ENCODE data around the gene FBXL14. TPM values are rescaled to one million over a fixed set of nuclear protein-coding genes. Genes with fewer than 3 reads are reported as not detected.

The FBXL14 gene
- total RNA-seq, 1 experiment from 2014 or later, result 15.3 TPM

GRCh38 chr12:1629338-1630132 is 35.2 kb upstream of the FBXL14 start:
- no peak for DNase-seq (ENCODE audit: low read depth, low spot score)
- in situ Hi-C loops (cut with HindIII; ENCODE audit: low pct_unique_long_range_greater_than_20kb, low sequenced_read_pairs), result no loop called here

DNA sequence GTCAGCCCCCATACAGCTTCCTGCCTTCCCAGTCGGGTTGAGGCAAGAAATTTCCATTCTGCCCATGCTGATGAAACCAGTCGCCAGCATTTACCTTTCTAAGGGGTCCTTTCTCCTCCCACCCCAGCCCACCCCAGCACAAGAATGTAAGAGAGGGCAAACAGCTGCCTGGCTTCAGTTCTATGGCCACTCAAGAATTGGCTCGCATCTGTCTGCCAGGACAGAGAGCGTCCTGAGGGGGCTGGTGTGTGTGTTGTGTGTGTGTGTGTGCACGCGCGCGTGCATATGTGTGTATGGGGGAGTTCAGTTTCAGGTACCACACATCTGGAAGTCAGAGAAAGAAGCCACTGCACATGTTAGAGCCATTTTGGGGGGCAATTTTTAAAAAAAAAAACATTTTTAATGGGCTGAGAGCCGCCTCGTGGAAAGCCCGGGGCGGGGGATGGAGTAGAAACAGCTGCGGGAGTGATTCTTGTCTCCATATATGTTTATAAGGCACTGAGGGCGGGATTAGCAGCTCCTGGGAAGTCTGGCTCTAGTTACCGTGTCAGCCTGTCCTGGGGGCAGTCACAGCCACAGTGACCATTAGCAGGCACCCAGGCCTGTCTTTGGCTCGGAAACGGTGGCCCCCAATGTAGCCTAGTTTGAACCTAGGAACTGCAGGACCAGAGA is 34.4 kb upstream of the FBXL14 start, which contains the start of gene WNT5B:
TSS of gene WNT5B (plus strand) at position 566 of the 672 bp plus-strand sequence. CDS start 2,124 bp downstream, outside the sequence.
- in situ Hi-C loops (cut with HindIII; ENCODE audit: low pct_unique_long_range_greater_than_20kb, low sequenced_read_pairs), result no loop called here
- DNase-seq (ENCODE audit: low read depth, low spot score), result no peak

GRCh38 chr12:1622406-1622805 is 28.0 kb upstream of the FBXL14 start:
- DNase-seq (ENCODE audit: low read depth, low spot score), result no peak
- in situ Hi-C loops (cut with HindIII; ENCODE audit: low pct_unique_long_range_greater_than_20kb, low sequenced_read_pairs), result no loop called here

DNA sequence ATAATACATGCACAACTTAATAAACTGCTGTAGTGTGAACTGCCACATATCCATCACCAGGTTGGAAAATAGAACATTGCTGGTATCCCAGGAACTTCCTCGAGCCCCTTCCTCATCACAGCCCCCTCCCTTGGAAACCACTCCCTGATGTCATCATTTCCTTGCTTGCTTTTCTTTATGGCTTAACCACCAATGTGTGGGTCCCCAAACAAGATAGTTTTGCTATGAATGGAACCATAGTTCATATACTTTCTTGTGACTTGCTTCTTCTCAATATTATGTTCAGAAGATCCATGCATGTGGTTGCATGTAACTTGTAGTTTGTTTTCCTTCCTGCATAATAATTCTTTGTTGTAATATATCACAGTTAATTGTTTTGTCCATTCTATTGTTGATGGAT is 25.7 kb upstream of the FBXL14 start:
- in situ Hi-C loops (cut with HindIII; ENCODE audit: low pct_unique_long_range_greater_than_20kb, low sequenced_read_pairs), result no loop called here
- DNase-seq (ENCODE audit: low read depth, low spot score), result no peak

GRCh38 chr12:1619587-1619986 is 25.2 kb upstream of the FBXL14 start:
- DNase-seq (ENCODE audit: low read depth, low spot score), result no peak
- in situ Hi-C loops (cut with HindIII; ENCODE audit: low pct_unique_long_range_greater_than_20kb, low sequenced_read_pairs), result no loop called here

GRCh38 chr12:1619159-1619558 is 24.8 kb upstream of the FBXL14 start:
- in situ Hi-C loops (cut with HindIII; ENCODE audit: low pct_unique_long_range_greater_than_20kb, low sequenced_read_pairs), result no loop called here
- DNase-seq (ENCODE audit: low read depth, low spot score), result no peak

DNA sequence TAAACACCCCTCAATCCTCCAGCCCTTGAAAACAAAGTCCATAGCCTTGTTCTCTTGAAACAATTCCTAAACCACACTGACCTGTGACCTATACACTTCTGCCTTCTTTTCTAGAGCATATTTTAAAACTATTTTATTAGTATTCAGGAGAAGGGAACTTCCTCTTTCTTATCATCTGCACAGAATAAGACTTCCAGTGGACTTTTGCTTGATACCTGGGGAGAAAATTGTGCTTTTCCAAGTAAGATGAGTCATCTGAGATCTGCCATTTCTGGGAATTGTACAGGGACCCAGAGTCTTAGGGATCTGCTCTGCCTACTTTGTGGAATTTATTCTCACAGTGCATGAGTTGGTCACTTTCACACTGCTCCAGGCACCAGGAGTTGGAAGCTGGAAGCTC is 24.1 kb upstream of the FBXL14 start:
- no peak for DNase-seq (ENCODE audit: low read depth, low spot score)
- in situ Hi-C loops (cut with HindIII; ENCODE audit: low pct_unique_long_range_greater_than_20kb, low sequenced_read_pairs), result no loop called here

- in situ Hi-C loops (cut with HindIII; ENCODE audit: low pct_unique_long_range_greater_than_20kb, low sequenced_read_pairs), result no loop called here
- DNase-seq (ENCODE audit: low read depth, low spot score), result no peak
Measured at GRCh38 chr12:1616233-1617066, 22.1 kb upstream of the FBXL14 start.

- DNase-seq (ENCODE audit: low read depth, low spot score), result no peak
- in situ Hi-C loops (cut with HindIII; ENCODE audit: low pct_unique_long_range_greater_than_20kb, low sequenced_read_pairs), result no loop called here
Measured at GRCh38 chr12:1614360-1614759, 20.0 kb upstream of the FBXL14 start.

DNA sequence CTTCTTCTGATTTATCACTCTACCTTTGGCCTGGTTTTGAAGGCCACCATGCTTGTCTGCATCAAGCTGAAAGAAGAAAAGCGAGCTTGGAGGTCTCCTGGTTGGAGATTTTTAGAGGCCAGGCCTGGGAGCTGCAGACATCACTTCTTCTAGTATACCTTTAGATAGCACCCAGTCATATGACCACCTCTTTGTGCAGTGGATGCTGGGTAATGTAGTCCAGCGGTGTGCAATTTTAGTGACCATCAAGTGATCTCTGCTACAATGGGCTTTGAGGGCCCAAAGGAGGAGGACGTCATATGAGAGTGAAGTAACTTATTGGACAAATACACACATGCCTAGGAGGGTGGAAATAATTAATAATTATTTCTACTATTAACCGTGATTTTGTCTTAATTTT is 19.5 kb upstream of the FBXL14 start:
- in situ Hi-C loops (cut with HindIII; ENCODE audit: low pct_unique_long_range_greater_than_20kb, low sequenced_read_pairs), result no loop called here
- DNase-seq (ENCODE audit: low read depth, low spot score), result peak; percentile 35

DNA sequence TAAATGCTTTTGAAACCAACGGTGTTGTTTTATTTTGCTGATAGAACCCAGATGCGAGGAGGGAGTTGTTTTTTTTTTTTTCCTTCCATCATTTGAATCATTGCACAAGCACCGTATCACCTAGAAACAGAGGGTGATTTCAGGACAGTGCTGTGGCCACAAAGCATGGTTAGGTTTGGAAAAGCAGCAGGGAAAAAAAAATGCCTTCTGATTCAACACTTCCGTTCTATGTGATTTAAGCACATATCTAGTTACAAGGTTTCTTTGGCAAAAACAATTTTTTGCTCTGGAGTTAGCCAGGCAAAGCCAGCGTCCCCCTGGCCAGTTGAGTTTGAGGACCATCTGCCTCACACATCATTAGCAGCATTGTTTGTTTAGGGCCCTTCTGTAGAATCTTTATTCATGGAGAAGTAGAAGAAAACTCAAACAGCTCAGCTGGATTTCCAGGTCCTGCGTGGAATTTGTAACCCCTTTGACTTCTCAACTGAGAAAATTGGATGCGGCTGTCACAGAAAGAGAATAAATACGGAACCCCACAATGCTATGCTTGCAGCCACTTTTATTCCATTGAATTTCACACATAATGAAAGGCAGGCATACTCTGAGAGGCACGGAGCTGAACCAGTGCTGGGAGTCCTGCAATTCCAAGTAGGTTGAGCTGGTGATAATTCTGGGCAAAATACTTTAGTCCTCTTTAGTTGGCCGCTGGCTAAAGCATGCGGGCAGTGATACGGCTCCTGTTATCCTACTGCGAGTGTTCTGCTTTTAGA is 17.6 kb upstream of the FBXL14 start:
- DNase-seq (ENCODE audit: low read depth, low spot score), result no peak

GRCh38 chr12:1610072-1610643 is 15.8 kb upstream of the FBXL14 start:
- in situ Hi-C loops (cut with HindIII; ENCODE audit: low pct_unique_long_range_greater_than_20kb, low sequenced_read_pairs), result no loop called here
- DNase-seq (ENCODE audit: low read depth, low spot score), result no peak

More for the DNA sequence above, 17.6 kb upstream of the FBXL14 start:
- in situ Hi-C loops (cut with HindIII; ENCODE audit: low pct_unique_long_range_greater_than_20kb, low sequenced_read_pairs), result no loop called here

GRCh38 chr12:1608713-1609119 is 14.3 kb upstream of the FBXL14 start:
- in situ Hi-C loops (cut with HindIII; ENCODE audit: low pct_unique_long_range_greater_than_20kb, low sequenced_read_pairs), result no loop called here
- DNase-seq (ENCODE audit: low read depth, low spot score), result no peak

- in situ Hi-C loops (cut with HindIII; ENCODE audit: low pct_unique_long_range_greater_than_20kb, low sequenced_read_pairs), result no loop called here
Measured at GRCh38 chr12:1607940-1608712, 13.7 kb upstream of the FBXL14 start.

DNA sequence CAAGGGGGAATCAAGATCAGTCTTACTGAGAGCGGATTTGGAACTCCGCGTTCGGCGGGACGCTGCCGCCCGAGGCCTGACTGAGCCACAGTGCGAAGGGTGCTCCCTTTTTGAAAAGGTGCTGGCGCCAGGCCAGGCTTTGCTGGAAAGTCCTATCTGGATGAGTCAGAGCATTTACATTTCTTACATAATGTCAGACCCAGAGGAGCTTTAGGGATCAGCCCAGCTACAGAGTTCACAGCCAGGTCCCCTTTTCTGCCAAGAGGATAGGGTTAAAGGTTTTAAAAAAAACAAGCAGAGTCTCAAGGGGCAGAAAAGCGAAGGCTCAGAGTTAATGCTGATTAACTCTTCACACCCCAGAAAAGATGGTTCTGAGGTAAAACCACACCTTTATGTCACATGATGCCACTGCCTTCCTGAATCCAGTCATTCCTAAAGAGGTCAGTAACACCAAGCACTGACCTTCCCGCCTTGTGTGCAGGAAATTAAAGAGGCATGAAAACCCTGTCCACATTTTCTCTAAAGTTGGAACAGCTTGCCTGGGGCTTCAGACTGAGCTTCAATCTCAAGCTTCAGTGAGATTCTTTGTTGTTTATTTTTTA is 11.7 kb upstream of the FBXL14 start:
- peak; percentile 83 for DNase-seq (ENCODE audit: low read depth, low spot score)
- in situ Hi-C loops (cut with HindIII; ENCODE audit: low pct_unique_long_range_greater_than_20kb, low sequenced_read_pairs), result no loop called here

More at GRCh38 chr12:1607940-1608712, 13.7 kb upstream of the FBXL14 start:
- DNase-seq (ENCODE audit: low read depth, low spot score), result no peak

Measured in SK-MEL-5 (cell line).